ENCODE results near the gene RPA1.
"Not testable (repeated sequence)": the region's sequence is repeated elsewhere in the genome, so short reads cannot be mapped to it uniquely, and the experiment has no call there.

Gene RPA1

GRCh38 chr17:1829592-1830257 is at the start of gene RPA1, which contains the start of gene SMYD4:
RPA1 (plus strand) TSS chr17:1830005; CDS start chr17:1830094, 89 bp downstream.
SMYD4 (minus strand) TSS chr17:1829902; CDS start chr17:1827994, 1,908 bp downstream.
- peak; percentile 90 for DNase-seq

GRCh38 chr17:1782171-1782567 is 47.6 kb upstream of the RPA1 start:
- no peak for DNase-seq

- no peak for DNase-seq
These were observed 46.5 kb upstream of the RPA1 start for GRCh38 chr17:1783271-1783670.

GRCh38 chr17:1783834-1784611 is 45.8 kb upstream of the RPA1 start:
- no peak for DNase-seq

- DNase-seq = no peak
These were observed 43.9 kb upstream of the RPA1 start for GRCh38 chr17:1785930-1786329.

- no peak for DNase-seq
These were observed 43.1 kb upstream of the RPA1 start for GRCh38 chr17:1786708-1787107.

- DNase-seq = no peak
These were observed 42.4 kb upstream of the RPA1 start for GRCh38 chr17:1787301-1787902.

GRCh38 chr17:1789936-1790335 is 39.9 kb upstream of the RPA1 start:
- DNase-seq = no peak

- DNase-seq = no peak
These were observed 37.0 kb upstream of the RPA1 start for GRCh38 chr17:1792495-1793446.

- DNase-seq = no peak
These were observed 36.4 kb upstream of the RPA1 start for GRCh38 chr17:1793447-1793806.

GRCh38 chr17:1796800-1797199 is 33.0 kb upstream of the RPA1 start:
- DNase-seq = no peak

GRCh38 chr17:1797323-1797722 is 32.5 kb upstream of the RPA1 start:
- no peak for DNase-seq

GRCh38 chr17:1797846-1798245 is 32.0 kb upstream of the RPA1 start:
- DNase-seq = not testable (repeated sequence)

- DNase-seq = no peak
These were observed 29.6 kb upstream of the RPA1 start for GRCh38 chr17:1800240-1800639.

- DNase-seq = no peak
These were observed 29.1 kb upstream of the RPA1 start for GRCh38 chr17:1800712-1801111.

- no peak for DNase-seq
These were observed 27.4 kb upstream of the RPA1 start for GRCh38 chr17:1802429-1802828.

- no peak for DNase-seq
These were observed 26.5 kb upstream of the RPA1 start for GRCh38 chr17:1803280-1803679.

- no peak for DNase-seq
These were observed 21.9 kb upstream of the RPA1 start for GRCh38 chr17:1807890-1808289.

GRCh38 chr17:1808644-1809043 is 21.2 kb upstream of the RPA1 start:
- DNase-seq = no peak

GRCh38 chr17:1809815-1810214 is 20.0 kb upstream of the RPA1 start:
- DNase-seq = not testable (repeated sequence)

GRCh38 chr17:1810450-1811103 is 19.2 kb upstream of the RPA1 start:
- DNase-seq = no peak

GRCh38 chr17:1813088-1813487 is 16.7 kb upstream of the RPA1 start:
- DNase-seq = no peak
